NCI-H446 (cell line): Measurements from ENCODE around the gene ACER1.

Experiments used
- DNase-seq, 2 experiments: peaks; one replicate each; lab custom pipeline; 2025; lab: John Stamatoyannopoulos, UW

Gene ACER1

DNA sequence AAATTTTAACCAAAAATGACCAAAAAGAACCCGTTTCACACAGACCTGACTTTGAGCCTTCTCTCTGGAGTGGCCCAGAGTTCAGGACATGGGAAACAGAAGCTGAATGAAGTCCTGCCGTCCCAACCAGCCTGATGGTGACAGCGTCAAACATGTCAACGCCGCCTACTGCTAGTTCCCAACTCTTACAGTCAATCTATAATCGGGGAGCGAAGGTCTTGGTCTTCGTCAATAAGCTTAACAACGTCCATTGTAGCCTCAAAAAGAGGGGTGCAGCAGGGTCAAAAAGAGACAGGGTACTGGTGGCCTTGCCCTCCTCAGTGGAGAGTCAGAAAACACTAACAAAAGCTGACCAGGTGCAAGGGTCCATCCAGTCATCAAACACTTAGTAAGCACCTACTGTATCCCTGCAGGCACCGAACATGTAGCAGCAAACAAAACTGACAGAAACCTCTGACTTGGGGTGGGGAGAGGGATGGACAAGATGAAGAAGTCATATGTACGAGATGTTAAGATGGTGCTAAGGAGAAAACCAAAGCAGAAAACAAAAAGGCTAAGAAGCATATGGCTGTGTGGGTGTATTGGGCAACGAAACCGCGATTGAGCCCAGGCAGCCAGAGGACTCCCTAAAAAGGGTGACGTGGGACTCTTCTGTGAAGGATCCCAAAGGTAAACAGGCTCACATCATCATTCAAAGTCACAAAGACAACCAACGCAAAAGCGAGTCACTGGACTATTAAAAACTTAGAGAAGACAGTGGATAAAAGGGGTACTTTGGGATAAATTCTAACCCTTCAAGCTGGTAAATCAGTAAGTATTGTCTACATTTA, 65.6 kb downstream of the ACER1 start:
- no peak for DNase-seq

- DNase-seq = no peak
Observed at GRCh38 chr19:6264803-6265202, 68.6 kb downstream of the ACER1 start.

DNA sequence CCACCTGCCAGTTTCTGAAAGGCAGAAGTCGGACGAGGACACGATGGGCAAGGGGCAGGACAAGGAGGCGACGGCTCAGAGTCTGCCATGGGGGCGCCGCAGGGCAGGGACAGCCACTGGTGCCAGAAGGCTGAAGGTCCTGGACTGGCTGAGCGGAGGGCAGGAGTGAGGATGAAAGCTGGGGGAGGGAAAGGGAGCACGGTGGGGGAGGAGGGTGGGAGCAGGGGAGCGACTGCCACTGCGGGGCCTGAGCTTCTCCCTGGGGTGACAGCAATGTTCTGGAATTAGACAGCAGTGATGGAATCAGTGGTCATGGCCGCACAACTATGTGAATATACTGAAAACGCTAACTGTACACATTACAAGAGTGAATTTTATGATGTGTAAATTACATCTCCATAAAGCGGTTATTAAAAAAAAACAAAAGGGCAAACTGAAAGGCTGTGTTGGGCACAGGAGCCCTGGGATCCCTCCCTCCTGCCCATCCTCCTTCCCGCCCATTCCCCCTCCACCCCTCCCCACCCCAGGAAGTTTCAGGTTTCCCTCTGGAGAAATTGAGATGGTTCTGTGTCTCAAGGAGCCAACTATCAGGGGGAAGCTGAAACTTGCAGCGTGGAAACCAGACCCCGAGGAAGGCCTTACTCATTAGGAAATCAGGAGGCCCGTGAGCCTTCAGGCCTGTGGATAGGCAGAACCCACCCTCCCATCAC, 69.5 kb downstream of the ACER1 start:
- DNase-seq = no peak

GRCh38 chr19:6263306-6263705, 70.1 kb downstream of the ACER1 start:
- no peak for DNase-seq

DNA sequence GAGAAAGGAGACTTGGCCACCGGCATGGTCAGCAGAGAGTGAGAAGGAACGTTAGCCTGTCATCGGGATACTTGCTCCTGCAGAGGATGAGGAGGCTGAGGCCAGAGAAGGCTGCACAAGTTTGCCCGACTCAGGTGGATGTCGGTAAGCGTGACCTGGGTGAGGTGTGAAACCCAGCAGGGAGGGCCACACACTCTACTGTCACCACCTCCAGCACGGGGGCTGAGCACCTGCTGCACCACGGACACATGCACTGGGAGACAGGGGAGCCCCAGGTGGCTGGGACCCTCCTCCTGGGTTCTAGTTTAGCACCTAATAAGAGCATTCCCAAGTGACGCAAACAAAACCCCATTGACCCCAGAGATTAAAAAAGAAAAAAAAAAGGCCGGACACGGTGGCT, 70.9 kb downstream of the ACER1 start:
- DNase-seq = no peak

GRCh38 chr19:6261883-6262282, 71.5 kb downstream of the ACER1 start:
- no peak for DNase-seq

- no peak for DNase-seq
Observed at GRCh38 chr19:6260912-6261650, 72.3 kb downstream of the ACER1 start.

DNA sequence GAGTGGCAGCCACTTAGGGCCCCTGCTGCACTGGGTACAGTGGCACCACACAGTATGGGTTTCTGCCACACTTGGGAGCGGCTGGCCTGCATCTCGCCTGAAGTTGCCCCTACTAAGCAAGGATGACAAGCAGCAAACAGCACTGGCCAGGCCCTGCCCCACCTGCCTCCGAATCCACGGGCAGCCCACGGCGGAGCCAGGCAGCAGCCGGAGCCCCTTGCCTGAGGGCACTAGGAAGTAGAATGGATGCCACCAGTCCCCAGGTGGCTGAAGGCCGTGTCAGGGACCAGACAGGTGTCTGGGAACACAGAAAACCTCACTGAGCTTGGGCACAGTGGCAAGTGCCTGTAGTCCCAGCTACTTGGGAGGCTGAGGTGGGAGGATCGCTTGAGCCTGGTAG, 73.0 kb downstream of the ACER1 start:
- no peak for DNase-seq

- no peak for DNase-seq
Observed at GRCh38 chr19:6259312-6259861, 74.0 kb downstream of the ACER1 start.

- DNase-seq = no peak
Observed at GRCh38 chr19:6258812-6259311, 74.5 kb downstream of the ACER1 start.
